ENCODE results near the gene MRPL4. TPM values are rescaled to one million over a fixed set of nuclear protein-coding genes. Genes with fewer than 3 reads are reported as not detected.

MRPL4 gene
- total and polyA plus RNA-seq, 2 of the 13 experiments (the other 11 are each of a cell fraction or from before 2014, with no cell fraction given): 40.6 to 42.5 TPM

DNA sequence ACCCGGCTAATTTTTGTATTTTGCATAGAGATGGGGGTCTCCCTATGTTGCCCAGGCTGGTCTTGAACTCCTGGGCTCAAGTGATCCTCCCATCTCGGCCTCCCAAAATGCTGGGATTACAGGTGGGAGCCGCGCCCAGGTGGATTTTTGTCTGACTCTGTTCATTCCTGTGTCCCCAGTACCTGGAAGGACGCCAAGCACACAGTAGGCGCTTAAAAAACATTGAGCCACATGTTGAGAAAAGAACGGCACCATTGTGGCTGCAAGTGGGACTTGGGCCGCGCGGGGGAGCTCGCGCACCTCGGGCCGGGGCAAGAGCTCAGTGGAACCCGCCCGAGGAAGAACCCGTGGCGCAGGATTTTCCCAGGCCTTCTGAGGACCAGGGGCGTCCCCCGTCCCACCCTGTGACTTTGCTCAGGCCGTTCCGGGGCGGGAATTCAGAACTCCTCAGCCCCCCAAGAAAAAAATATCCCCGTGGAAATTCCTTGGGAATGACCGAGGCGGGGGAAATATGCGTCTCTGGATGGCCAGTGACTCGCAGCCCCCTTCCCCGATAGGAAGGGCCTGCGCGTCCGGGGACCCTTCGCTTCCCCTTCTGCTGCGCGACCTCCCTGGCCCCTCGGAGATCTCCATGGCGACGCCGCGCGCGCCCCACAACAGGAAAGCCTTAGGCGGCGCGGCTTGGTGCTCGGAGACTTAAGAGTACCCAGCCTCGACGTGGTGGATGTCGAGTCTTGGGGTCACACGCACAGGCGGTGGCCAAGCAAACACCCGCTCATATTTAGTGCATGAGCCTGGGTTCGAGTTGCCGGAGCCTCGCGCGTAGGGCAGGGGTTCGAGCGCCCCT, 17.5 kb downstream of the MRPL4 start (continued):
- peak; percentile 96 for TF ChIP-seq CTCF (CRISPR knock-in tag; IDR thresholded peaks at IDR 0.05)
- peak; percentile 48; the same call in 1 of the 2 replicates for TF ChIP-seq ZNF574 (CRISPR knock-in tag; IDR thresholded peaks at IDR 0.05)
- TF ChIP-seq NR1H2 (CRISPR knock-in tag; IDR thresholded peaks at IDR 0.05; ENCODE audit: borderline replicate concordance, low read depth): no peak
- no peak for TF ChIP-seq ZNF674 (CRISPR knock-in tag; IDR thresholded peaks at IDR 0.05; ENCODE audit: low read depth)
- TF ChIP-seq NFE2L2 (IDR thresholded peaks at IDR 0.05; ENCODE audit: low read length): no peak
- TF ChIP-seq MBD4 (IDR thresholded peaks at IDR 0.05; ENCODE audit: borderline replicate concordance, low read length): no peak
- TF ChIP-seq SETDB1 (CRISPR knock-in tag; IDR thresholded peaks at IDR 0.05; ENCODE audit: borderline replicate concordance): no peak
- TF ChIP-seq ZNF451 (CRISPR knock-in tag; IDR thresholded peaks at IDR 0.05): no peak
- TF ChIP-seq ZNF678 (CRISPR knock-in tag; IDR thresholded peaks at IDR 0.05): no peak
- no peak for TF ChIP-seq ZNF737 (CRISPR knock-in tag; IDR thresholded peaks at IDR 0.05; ENCODE audit: borderline replicate concordance)
- no peak for TF ChIP-seq RFX3 (CRISPR knock-in tag; IDR thresholded peaks at IDR 0.05)
- no peak for TF ChIP-seq TP53 (CRISPR knock-in tag; conservative IDR thresholded peaks at IDR 0.05)
- TF ChIP-seq ATF7-NPFF (CRISPR knock-in tag; IDR thresholded peaks at IDR 0.05; ENCODE audit: low read depth): peak; percentile 51; the same call in 1 of the 2 replicates
- no peak for TF ChIP-seq ZBTB3 (CRISPR knock-in tag; IDR thresholded peaks at IDR 0.05; ENCODE audit: borderline replicate concordance, low read depth)
- TF ChIP-seq, protein P1, sequence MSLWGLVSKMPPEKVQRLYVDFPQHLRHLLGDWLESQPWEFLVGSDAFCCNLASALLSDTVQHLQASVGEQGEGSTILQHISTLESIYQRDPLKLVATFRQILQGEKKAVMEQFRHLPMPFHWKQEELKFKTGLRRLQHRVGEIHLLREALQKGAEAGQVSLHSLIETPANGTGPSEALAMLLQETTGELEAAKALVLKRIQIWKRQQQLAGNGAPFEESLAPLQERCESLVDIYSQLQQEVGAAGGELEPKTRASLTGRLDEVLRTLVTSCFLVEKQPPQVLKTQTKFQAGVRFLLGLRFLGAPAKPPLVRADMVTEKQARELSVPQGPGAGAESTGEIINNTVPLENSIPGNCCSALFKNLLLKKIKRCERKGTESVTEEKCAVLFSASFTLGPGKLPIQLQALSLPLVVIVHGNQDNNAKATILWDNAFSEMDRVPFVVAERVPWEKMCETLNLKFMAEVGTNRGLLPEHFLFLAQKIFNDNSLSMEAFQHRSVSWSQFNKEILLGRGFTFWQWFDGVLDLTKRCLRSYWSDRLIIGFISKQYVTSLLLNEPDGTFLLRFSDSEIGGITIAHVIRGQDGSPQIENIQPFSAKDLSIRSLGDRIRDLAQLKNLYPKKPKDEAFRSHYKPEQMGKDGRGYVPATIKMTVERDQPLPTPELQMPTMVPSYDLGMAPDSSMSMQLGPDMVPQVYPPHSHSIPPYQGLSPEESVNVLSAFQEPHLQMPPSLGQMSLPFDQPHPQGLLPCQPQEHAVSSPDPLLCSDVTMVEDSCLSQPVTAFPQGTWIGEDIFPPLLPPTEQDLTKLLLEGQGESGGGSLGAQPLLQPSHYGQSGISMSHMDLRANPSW (CRISPR knock-in tag; IDR thresholded peaks at IDR 0.05; ENCODE audit: borderline replicate concordance): no peak
- no peak for TF ChIP-seq NR2F6 (IDR thresholded peaks at IDR 0.05)
- TF ChIP-seq NR2F6 (CRISPR knock-in tag; IDR thresholded peaks at IDR 0.05): 0 out of 2 replicates have a peak, but pooled peaks have one; percentile 28
- TF ChIP-seq KDM5A (IDR thresholded peaks at IDR 0.05; ENCODE audit: borderline replicate concordance, low read length): no peak
- TF ChIP-seq EP300 (IDR thresholded peaks at IDR 0.05; ENCODE audit: low read depth in 2 of 2, low read length in 2 of 2): no peak
- no peak for TF ChIP-seq EP300 (CRISPR knock-in tag; IDR thresholded peaks at IDR 0.05; ENCODE audit: borderline replicate concordance)
- TF ChIP-seq ZNF430 (CRISPR knock-in tag; IDR thresholded peaks at IDR 0.05): 0 out of 2 replicates have a peak, but pooled peaks have one; percentile 29
- no peak for TF ChIP-seq ZNF567 (CRISPR knock-in tag; IDR thresholded peaks at IDR 0.05; ENCODE audit: borderline replicate concordance)

Measured in HepG2 (cell line).